Measurements from ENCODE around the gene C16orf74.

- TF ChIP-seq CTCF (IDR thresholded peaks at IDR 0.05 in 4 of 5, conservative IDR thresholded peaks at IDR 0.05 in 1 of 5) (no peak), POLR2A (IDR thresholded peaks at IDR 0.05) (no peak)
Measured at GRCh38 chr16:85663891-85664321, 87.0 kb downstream of the C16orf74 start.

Measured in gastrocnemius medialis (tissue), 4 donors.